NB4 (cell line): ENCODE data around the gene IL10RA.

Experiments
- MYC ChIP-seq: IDR thresholded peaks from 2 replicates; pipeline ENCODE4 v1.6.1; 2011; ENCODE audit warnings: low read depth, low read length
- POLR2A ChIP-seq: IDR thresholded peaks from 2 replicates; pipeline ENCODE4 v1.6.1; 2011; ENCODE audit warnings: mild to moderate bottlenecking; ENCODE audit not compliant: insufficient read length; ENCODE audit errors: extremely low read depth
- TF ChIP-seq, protein P1 (sequence below): IDR thresholded peaks from one replicate; pipeline ENCODE4 v1.5.1; 2012; ENCODE audit warnings: low read depth, low read length
- TF ChIP-seq, protein P2 (sequence below): IDR thresholded peaks from 2 replicates; pipeline ENCODE4 v1.6.1; 2011; ENCODE audit warnings: low read depth, low read length

DNA sequence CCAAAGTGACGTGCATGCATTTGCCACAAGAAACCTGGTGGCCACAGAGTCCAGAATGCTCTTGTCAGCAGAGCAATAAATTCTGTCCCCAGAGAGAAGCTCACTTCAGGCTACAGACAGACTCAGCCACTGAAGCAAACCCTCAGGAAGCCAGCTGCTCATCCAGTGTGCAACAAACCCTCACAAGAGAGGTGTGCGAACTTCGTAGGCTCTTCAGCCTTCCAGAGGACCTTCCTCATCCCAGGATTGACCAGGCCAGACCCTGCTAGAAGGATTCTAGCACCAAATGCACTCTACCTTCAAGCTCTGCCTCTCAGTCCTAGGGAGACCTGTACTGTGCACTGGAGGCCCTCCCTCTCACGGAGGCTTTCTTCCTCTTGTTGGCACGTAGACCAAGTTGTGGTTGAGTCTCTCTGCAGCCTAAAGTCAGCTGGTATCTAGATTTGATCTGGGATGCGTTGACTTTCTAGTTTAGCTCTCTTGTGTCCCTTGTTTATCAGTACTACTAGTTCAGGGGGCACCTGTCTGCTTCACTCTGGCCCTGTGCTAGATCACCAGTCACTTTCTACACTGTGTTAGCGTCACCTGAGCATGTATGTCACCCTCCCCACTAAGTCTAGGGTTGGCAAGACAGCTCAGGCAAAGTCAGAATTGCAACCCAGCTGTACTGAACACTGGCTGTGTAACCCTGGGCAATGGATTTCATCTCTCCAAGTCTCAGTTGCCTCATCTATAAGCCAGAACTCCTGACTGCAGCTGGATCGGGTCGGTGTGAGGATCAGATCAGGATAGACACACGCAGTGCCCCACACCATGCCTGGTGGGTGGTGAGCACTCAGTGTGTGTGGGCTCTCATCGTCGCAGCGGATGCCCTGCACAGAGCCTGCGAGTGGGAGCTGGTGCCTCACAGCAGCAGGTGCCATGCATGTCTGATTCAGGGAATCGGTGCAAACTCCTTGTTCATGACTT, 34.9 kb upstream of the IL10RA start:
- peak; percentile 58; the same call in 1 of the 2 replicates for TF ChIP-seq MYC
- TF ChIP-seq POLR2A = no peak
- TF ChIP-seq, protein P1, sequence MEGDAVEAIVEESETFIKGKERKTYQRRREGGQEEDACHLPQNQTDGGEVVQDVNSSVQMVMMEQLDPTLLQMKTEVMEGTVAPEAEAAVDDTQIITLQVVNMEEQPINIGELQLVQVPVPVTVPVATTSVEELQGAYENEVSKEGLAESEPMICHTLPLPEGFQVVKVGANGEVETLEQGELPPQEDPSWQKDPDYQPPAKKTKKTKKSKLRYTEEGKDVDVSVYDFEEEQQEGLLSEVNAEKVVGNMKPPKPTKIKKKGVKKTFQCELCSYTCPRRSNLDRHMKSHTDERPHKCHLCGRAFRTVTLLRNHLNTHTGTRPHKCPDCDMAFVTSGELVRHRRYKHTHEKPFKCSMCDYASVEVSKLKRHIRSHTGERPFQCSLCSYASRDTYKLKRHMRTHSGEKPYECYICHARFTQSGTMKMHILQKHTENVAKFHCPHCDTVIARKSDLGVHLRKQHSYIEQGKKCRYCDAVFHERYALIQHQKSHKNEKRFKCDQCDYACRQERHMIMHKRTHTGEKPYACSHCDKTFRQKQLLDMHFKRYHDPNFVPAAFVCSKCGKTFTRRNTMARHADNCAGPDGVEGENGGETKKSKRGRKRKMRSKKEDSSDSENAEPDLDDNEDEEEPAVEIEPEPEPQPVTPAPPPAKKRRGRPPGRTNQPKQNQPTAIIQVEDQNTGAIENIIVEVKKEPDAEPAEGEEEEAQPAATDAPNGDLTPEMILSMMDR = no peak
- TF ChIP-seq, protein P2, sequence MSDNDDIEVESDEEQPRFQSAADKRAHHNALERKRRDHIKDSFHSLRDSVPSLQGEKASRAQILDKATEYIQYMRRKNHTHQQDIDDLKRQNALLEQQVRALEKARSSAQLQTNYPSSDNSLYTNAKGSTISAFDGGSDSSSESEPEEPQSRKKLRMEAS = peak; percentile 48; the same call in 1 of the 2 replicates
